HEK293 (cell line): ENCODE measurements around the gene SYDE2.
A peak's percentile ranks its signal among the peaks of the same experiment; 100 is the strongest.

Experiments
- CTCF ChIA-PET: fragments of 350-600 bp; formaldehyde crosslinking; extraction: SDS; loops from one replicate; lab custom pipeline; 2021; ENCODE audit warnings: antibody characterized with exemption; lab: Yijun Ruan, JAX
- POLR2A ChIA-PET: fragments of 300-600 bp; formaldehyde crosslinking; extraction: SDS; loops from one replicate; lab custom pipeline; 2020; ENCODE audit warnings: antibody characterized with exemption, inconsistent platforms; lab: Yijun Ruan, JAX
- H3K27ac ChIP-seq: fragments of 200-500 bp; sonication (Bioruptor generic); 2 replicates; pipeline ENCODE4 v1.5.1; 2014; ENCODE audit warnings: low read depth, low read length, control low read depth, inconsistent platforms; ENCODE audit errors: extremely low read depth
- H3K36me3 ChIP-seq, 2 experiments: fragments of 200-500 bp in 1 of 2; sonication (Bioruptor generic) in 1 of 2; 1 replicate in 1 of 2; 2 replicates in 1 of 2; pipeline ENCODE4 v1.5.1; 2014 to 2017; ENCODE audit warnings: inconsistent platforms in 2 of 2, low read length in 2 of 2; ENCODE audit not compliant: control insufficient read depth in 2 of 2, insufficient read depth in 1 of 2
- H3K4me1 ChIP-seq: fragments of 200-500 bp; sonication (Bioruptor generic); 2 replicates; pipeline ENCODE4 v1.5.1; 2014; ENCODE audit warnings: mild to moderate bottlenecking, low read length, inconsistent platforms; ENCODE audit not compliant: control insufficient read depth, insufficient read depth
- H3K4me3 ChIP-seq: 2 replicates; pipeline ENCODE4 v1.5.1; 2011; ENCODE audit warnings: low read depth, mild to moderate bottlenecking, control low read depth, low read length, moderate library complexity
- H3K9me3 ChIP-seq: fragments of 200-500 bp; sonication (Bioruptor generic); 2 replicates; pipeline ENCODE4 v1.5.1; 2014; ENCODE audit warnings: low read depth, low read length, inconsistent platforms; ENCODE audit not compliant: control insufficient read depth, insufficient read depth
- CTCF ChIP-seq: fragments of 450-650 bp; formaldehyde crosslinking; IDR thresholded peaks from 2 replicates; pipeline ENCODE4 v1.5.1; 2016; ENCODE audit warnings: missing biosample characterization, missing genetic modification characterization
- HIC1 ChIP-seq: fragments of 450-650 bp; formaldehyde crosslinking; IDR thresholded peaks from 2 replicates; pipeline ENCODE4 v1.5.1; 2016; ENCODE audit warnings: missing biosample characterization, missing genetic modification characterization
- KLF16 ChIP-seq: fragments of 450-650 bp; formaldehyde crosslinking; IDR thresholded peaks from 2 replicates; pipeline ENCODE4 v1.5.1; 2017; ENCODE audit warnings: missing biosample characterization, missing genetic modification characterization
- KLF9 ChIP-seq: fragments of 450-650 bp; formaldehyde crosslinking; IDR thresholded peaks from 2 replicates; pipeline ENCODE4 v1.5.1; 2016; ENCODE audit warnings: missing biosample characterization, missing genetic modification characterization, low read depth
- ZBTB26 ChIP-seq: fragments of 450-650 bp; formaldehyde crosslinking; optimal IDR thresholded peaks from 2 replicates; pipeline ENCODE3; 2016; ENCODE audit warnings: missing biosample characterization, mild to moderate bottlenecking, missing genetic modification characterization
- ZBTB7A ChIP-seq: fragments of 450-650 bp; formaldehyde crosslinking; IDR thresholded peaks from 2 replicates; pipeline ENCODE4 v1.5.1; 2016; ENCODE audit warnings: low read depth, missing biosample characterization, missing genetic modification characterization
- ZBTB8A ChIP-seq: fragments of 450-650 bp; formaldehyde crosslinking; IDR thresholded peaks from 2 replicates; pipeline ENCODE4 v1.5.1; 2016; ENCODE audit warnings: missing biosample characterization, missing genetic modification characterization
- ZNF169 ChIP-seq: fragments of 450-650 bp; formaldehyde crosslinking; IDR thresholded peaks from 2 replicates; pipeline ENCODE4 v1.5.1; 2016; ENCODE audit warnings: missing biosample characterization, missing genetic modification characterization
- ZNF174 ChIP-seq: fragments of 450-650 bp; formaldehyde crosslinking; IDR thresholded peaks from 2 replicates; pipeline ENCODE4 v1.5.0; 2017; ENCODE audit warnings: missing biosample characterization, mild to moderate bottlenecking, missing genetic modification characterization
- ZNF2 ChIP-seq: fragments of 450-650 bp; formaldehyde crosslinking; IDR thresholded peaks from 2 replicates; pipeline ENCODE4 v1.5.1; 2016; ENCODE audit warnings: missing biosample characterization, missing genetic modification characterization
- ZNF335 ChIP-seq: fragments of 450-650 bp; formaldehyde crosslinking; conservative IDR thresholded peaks from 2 replicates; pipeline ENCODE4 v1.5.1; 2016; ENCODE audit warnings: missing biosample characterization, missing genetic modification characterization
- ZNF366 ChIP-seq: fragments of 450-650 bp; formaldehyde crosslinking; conservative IDR thresholded peaks from 2 replicates; pipeline ENCODE4 v1.5.1; 2016; ENCODE audit warnings: missing biosample characterization, missing genetic modification characterization
- ZNF394 ChIP-seq: fragments of 450-650 bp; formaldehyde crosslinking; IDR thresholded peaks from 2 replicates; pipeline ENCODE4 v1.5.1; 2016; ENCODE audit warnings: missing biosample characterization, missing genetic modification characterization, mild to moderate bottlenecking, moderate library complexity, borderline replicate concordance
- ZNF510 ChIP-seq: fragments of 450-650 bp; formaldehyde crosslinking; IDR thresholded peaks from 2 replicates; pipeline ENCODE4 v1.5.1; 2018; ENCODE audit warnings: mild to moderate bottlenecking, missing genetic modification characterization, missing biosample characterization; ENCODE audit not compliant: insufficient replicate concordance
- ZNF555 ChIP-seq: fragments of 450-650 bp; formaldehyde crosslinking; conservative IDR thresholded peaks from 2 replicates; pipeline ENCODE4 v1.5.1; 2017; ENCODE audit warnings: missing biosample characterization, mild to moderate bottlenecking, missing genetic modification characterization, inconsistent platforms
- ZNF580 ChIP-seq: fragments of 450-650 bp; formaldehyde crosslinking; IDR thresholded peaks from 2 replicates; pipeline ENCODE4 v1.5.1; 2016; ENCODE audit warnings: missing biosample characterization, missing genetic modification characterization
- ZNF585B ChIP-seq: fragments of 450-650 bp; formaldehyde crosslinking; IDR thresholded peaks from 2 replicates; pipeline ENCODE4 v1.5.1; 2016; ENCODE audit warnings: missing biosample characterization, missing genetic modification characterization
- ZNF600 ChIP-seq: fragments of 450-650 bp; formaldehyde crosslinking; IDR thresholded peaks from 2 replicates; pipeline ENCODE4 v1.5.1; 2016; ENCODE audit warnings: missing biosample characterization, missing genetic modification characterization
- ZNF658 ChIP-seq: fragments of 450-650 bp; formaldehyde crosslinking; IDR thresholded peaks from 2 replicates; pipeline ENCODE4; 2016; ENCODE audit warnings: missing biosample characterization, missing genetic modification characterization
- ZNF692 ChIP-seq: fragments of 450-650 bp; formaldehyde crosslinking; IDR thresholded peaks from 2 replicates; pipeline ENCODE4 v1.5.1; 2016; ENCODE audit warnings: missing biosample characterization, missing genetic modification characterization
- ZNF704 ChIP-seq: fragments of 450-650 bp; formaldehyde crosslinking; IDR thresholded peaks from 2 replicates; pipeline ENCODE4 v1.5.1; 2016; ENCODE audit warnings: missing biosample characterization, missing genetic modification characterization
- ZNF776 ChIP-seq: fragments of 450-650 bp; formaldehyde crosslinking; IDR thresholded peaks from 2 replicates; pipeline ENCODE4 v1.5.0; 2017; ENCODE audit warnings: missing biosample characterization, missing genetic modification characterization, borderline replicate concordance
- ZNF777 ChIP-seq: fragments of 450-650 bp; formaldehyde crosslinking; IDR thresholded peaks from 2 replicates; pipeline ENCODE4 v1.5.1; 2017; ENCODE audit warnings: missing biosample characterization, missing genetic modification characterization, borderline replicate concordance
- ZNF837 ChIP-seq: fragments of 450-650 bp; formaldehyde crosslinking; IDR thresholded peaks from 2 replicates; pipeline ENCODE4 v1.5.1; 2016; ENCODE audit warnings: missing biosample characterization, missing genetic modification characterization

Gene SYDE2

GRCh38 chr1:85200463-85201339 lies at the start of gene SYDE2:
Gene SYDE2 (minus strand): TSS chr1:85201016. CDS start chr1:85200996, 20 bp downstream.
- no peaks in the 10 kb centered on the region for H3K9me3 ChIP-seq
- ChIA-PET POLR2A (interaction anchor here (0.6 to 4.1 kb wide), 9 partner anchors 9 to 151 kb away, joined by 3 to 19 read pairs (median 4); partner anchors contain the start of genes BCL10 and C1orf52), CTCF (interaction anchor here (0.7 to 1.8 kb wide), 3 partner anchors 24 to 91 kb away, joined by 3 to 7 read pairs (median 3); no protein-coding TSS in a partner anchor)
- peaks cover 8% of the 10 kb centered on the region; the same call in 1 of the 2 replicates for H3K4me1 ChIP-seq
- peak within 1 kb of the TSS; percentile 96 for H3K27ac ChIP-seq
- no peaks in the 10 kb centered on the region for H3K36me3 ChIP-seq
- peak within 1 kb of the TSS; percentile 98 for H3K4me3 ChIP-seq
- TF ChIP-seq ZNF585B (tag by site-specific recombination) (no peak), ZNF776 (no peak), HIC1 (tag by site-specific recombination) (peak; percentile 20; the same call in 1 of the 2 replicates), ZNF174 (no peak), CTCF (tag by site-specific recombination) (peak; percentile 17), ZNF777 (tag by site-specific recombination) (peak; percentile 78; the same call in 1 of the 2 replicates), ZNF2 (tag by site-specific recombination) (no peak; the same call in 1 of the 2 replicates), ZNF335 (tag by site-specific recombination) (peak; percentile 93), ZNF704 (no peak), ZNF555 (tag by site-specific recombination) (no peak), KLF16 (tag by site-specific recombination) (peak; percentile 90), ZNF169 (no peak), KLF9 (tag by site-specific recombination) (peak; percentile 80), ZNF580 (tag by site-specific recombination) (no peak), ZNF600 (tag by site-specific recombination) (0 out of 2 replicates have a peak, but pooled peaks have one; percentile 44), ZNF366 (tag by site-specific recombination) (0 out of 2 replicates have a peak, but pooled peaks have one; percentile 7), ZNF394 (tag by site-specific recombination) (no peak; the same call in 1 of the 2 replicates), ZNF510 (tag by site-specific recombination) (no peak), ZBTB26 (tag by site-specific recombination) (peak; percentile 94), ZBTB8A (tag by site-specific recombination) (peak; percentile 94), ZNF837 (tag by site-specific recombination) (no peak; the same call in 1 of the 2 replicates), ZNF692 (tag by site-specific recombination) (0 out of 2 replicates have a peak, but pooled peaks have one; percentile 29), ZNF658 (no peak), ZBTB7A (no peak)
